Stimulated activated CD8-positive, alpha-beta memory T cell treated with anti-CD3 and anti-CD28 coated beads, Interleukin-15, amount 100 ng/mL, for 48 hours (primary cell): ENCODE results near the gene ADRA2C.

Experiments
- DNase-seq, 2 donors: peaks; one replicate each; pipeline ENCODE4 v3.0.0-alpha.2; 2020; ENCODE audit warnings: low read depth in 2 of 2

Gene ADRA2C

DNA sequence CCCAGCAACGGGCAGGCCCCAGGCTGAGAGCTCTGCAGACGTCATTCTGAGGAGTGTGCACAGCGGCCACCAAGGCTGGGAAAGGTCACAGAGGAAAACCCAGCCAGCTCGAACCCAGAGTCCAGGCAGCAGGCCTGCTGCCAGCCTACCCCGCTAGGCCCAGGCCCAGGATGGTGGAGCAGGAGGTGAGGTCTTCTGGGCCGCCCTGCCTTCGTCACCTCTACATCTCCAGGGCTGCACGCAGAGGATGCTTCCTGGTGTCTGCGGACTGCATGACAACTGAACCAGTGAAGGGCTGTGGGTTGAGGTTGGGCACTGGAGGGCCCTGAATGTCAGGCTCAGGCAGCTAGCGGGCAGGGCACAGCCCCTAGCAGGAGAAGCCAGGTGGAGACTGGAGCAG is 5.8 kb upstream of the ADRA2C start:
- DNase-seq, result no peak

GRCh38 chr4:3760841-3761240 is 5.3 kb upstream of the ADRA2C start:
- no peak for DNase-seq

DNA sequence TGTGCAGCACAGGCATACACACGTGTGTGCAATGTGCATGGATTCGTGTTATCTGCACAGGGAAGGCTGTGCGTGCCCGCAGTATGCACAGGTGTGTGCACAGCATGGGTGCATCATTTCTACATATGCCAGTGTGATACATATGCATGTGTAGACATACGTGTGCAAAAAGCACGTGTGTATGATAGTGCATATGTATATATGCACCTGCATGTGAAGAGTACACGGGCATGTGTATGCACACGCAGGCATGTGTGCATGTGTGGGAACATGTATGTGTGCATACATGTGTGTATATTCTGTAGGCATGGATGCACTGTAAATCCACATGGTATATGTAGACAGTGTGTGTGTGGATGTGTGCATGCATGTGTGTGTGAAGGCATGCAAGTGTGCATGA is 3.9 kb upstream of the ADRA2C start:
- no peak for DNase-seq

- DNase-seq, result no peak
Measured at GRCh38 chr4:3762753-3763549, 3.2 kb upstream of the ADRA2C start.

DNA sequence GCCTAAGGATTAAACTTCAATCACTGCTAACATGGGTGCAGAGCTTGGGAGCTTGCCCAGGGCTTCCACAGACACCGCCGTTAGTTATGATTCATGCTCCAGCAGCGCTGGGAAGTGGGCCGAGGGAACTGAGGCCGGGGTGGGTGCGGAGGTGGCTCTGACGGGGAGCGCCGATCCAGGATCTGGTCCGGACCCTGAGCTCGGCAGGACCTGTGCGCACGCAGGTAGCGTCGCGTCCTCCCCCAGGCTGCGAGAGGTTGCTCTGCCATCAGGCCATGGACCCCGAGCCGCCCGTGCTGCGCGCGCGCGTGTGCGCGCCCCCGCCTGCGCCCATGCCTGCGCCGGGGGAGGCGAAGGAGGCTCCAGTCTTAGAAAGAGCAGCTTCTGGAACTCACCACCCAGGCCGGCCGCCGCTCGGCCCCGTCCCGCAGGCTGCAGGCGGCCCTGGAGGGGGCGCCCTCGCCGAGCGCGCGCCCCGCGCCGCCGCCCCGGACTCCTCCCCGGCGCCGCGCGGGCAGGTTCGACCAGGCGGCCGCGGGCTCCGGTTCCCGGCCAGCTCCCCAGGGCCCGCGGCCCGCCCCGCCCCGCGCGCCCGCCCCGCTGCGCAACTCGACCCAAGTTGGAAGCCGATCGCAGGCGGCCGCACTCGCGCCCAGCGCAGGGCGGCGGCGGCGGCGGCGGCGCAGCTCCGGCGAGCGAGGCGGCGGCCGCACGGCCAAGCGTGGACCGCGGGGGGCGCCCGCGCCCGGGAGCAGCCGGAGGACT is 732 bp upstream of the ADRA2C start:
- DNase-seq, result no peak

- DNase-seq, result no peak
Measured at GRCh38 chr4:3766785-3767569, 792 bp downstream of the ADRA2C start.

- no peak for DNase-seq
Measured at GRCh38 chr4:3767570-3768288, 1.5 kb downstream of the ADRA2C start.

DNA sequence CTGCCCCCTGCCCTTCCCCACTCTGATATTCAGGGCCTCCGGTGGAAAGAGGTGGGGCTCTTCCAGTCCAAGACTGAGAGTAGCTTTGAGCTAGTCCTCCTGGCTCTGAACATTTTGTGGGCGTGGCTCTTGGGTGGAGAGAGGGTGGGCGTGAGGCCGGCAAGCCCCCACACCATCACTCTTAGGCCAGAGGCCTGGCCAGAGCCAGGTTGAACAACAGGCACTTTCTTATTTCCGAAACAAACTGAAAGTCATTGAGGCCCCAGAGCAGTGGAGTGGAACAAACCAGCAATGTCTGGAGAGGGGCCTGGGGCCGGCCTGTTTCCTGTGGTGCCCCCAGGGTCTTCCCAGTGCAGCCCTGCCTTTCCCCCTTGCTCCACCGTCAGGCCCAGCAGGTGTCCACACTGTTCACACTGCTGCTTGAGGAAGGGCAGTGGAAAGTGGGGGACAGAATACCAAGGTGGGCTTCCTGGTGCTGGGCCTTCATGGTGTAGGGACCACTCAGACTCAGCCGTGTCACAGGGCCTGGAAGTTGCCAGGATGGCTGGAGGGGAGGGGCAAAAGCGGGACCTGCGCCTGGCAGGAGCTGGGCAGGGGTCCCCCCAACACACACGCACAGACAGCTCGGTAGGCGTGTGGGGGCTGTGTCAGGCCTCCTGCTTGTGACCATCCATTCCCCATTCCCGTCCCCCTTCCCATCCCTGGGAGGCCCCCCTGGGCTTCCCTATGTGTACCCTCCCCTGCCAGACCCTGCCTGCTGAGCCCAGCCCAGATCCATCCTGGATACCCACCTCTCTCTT is 2.9 kb downstream of the ADRA2C start:
- no peak for DNase-seq

GRCh38 chr4:3769642-3770184 is 3.5 kb downstream of the ADRA2C start:
- no peak for DNase-seq

DNA sequence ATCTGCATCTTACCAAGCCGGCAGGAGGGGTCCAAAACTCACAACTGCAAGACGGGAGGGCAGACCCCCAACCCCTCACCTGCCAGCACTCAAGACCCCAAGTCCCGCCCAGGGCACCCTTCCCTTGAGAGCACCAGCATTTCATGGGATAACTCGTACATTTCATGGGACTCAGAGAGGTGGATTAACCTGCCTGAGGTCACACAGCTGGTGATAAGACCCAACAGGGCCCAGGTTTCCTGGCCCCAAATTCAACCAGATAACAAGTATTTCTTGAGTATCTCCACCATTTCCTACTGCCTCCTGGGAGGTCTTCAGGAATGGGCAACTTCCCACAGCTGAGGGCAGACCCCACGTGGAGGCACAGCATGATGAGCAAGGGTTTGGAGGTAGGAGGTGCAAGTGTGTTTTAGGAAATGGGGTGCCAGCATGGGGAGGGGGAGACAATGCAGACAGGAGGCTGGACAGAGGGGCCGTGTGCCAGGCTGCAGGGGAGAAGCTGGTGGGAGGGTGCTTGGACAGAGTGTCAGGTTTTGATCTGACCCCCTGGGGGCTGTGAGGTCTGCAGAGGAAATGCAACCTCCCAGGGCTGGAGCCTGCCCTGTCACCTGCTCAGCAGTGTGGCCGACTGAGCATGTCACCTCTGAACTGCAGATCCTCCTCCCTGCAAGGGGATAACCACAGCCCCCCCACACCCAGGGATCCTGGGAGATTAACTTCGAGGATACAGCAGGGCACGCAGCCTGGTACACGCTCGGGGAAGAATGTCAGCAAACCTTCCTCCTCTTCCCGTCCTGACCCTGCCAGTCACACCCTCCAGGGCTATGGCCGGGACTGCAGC is 4.4 kb downstream of the ADRA2C start:
- no peak for DNase-seq

- DNase-seq, result no peak
Measured at GRCh38 chr4:3771164-3771809, 5.1 kb downstream of the ADRA2C start.

GRCh38 chr4:3771939-3772495 is 5.8 kb downstream of the ADRA2C start:
- DNase-seq, result no peak

- no peak for DNase-seq
Measured at GRCh38 chr4:3772632-3773031, 6.4 kb downstream of the ADRA2C start.

DNA sequence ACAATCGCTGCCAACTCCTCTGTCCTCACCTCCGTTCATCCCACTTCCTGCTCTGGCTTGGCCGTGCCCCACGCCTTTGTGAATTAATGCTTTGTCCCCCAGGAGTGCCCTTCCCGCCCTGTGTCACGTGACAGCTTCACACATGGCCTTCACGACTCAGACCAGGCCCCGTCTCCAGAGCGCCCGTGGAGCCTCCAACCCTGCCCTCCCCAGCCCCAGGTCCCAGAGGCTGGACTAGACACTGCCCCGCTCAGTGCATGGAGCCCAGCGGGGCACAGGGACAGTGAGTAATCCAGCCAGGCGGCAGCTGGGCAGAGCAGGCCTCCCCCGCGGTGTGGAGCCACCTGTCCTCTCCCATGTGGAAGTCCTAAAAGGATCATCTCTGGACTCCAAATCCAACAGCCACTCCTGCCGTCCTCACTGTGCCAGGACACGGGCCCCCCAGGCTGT is 7.4 kb downstream of the ADRA2C start:
- no peak for DNase-seq

- no peak for DNase-seq
Measured at GRCh38 chr4:3774253-3774883, 8.2 kb downstream of the ADRA2C start.

- DNase-seq, result no peak
Measured at GRCh38 chr4:3775005-3775404, 8.8 kb downstream of the ADRA2C start.

DNA sequence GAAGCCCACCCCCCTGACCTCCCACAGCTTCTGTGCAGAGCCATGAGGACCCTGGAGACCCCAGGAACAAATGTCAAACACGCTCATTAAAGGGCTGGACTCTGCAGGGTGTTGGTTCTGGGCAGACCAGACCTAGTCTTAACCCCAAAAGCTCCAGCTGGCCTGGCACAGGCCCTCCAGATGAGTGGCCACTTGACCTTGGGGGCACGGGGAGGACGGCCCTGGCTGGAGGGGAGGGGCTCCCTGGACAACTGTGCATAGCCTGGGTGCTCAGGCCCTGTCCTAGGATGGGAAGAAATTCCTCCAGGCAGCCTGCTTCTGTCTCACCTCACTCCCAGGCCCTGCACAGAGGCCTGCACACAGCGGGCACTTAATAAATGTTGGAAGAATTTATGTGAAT is 9.4 kb downstream of the ADRA2C start:
- DNase-seq, result no peak
